ENCODE data around the gene ABCC5. TPM values are rescaled to one million over a fixed set of nuclear protein-coding genes. Genes with fewer than 3 reads are reported as not detected.
"Not testable (repeated sequence)": the region's sequence is repeated elsewhere in the genome, so short reads cannot be mapped to it uniquely, and the experiment has no call there.

The ABCC5 gene
- total RNA-seq, 1 experiment from 2014 or later: 11.1 TPM

GRCh38 chr3:183879243-183879642 is 138.4 kb downstream of the ABCC5 start:
- in situ Hi-C loops (cut with HindIII; ENCODE audit: low pct_unique_long_range_greater_than_20kb, low sequenced_read_pairs): no loop called here
- DNase-seq (ENCODE audit: low read depth): no peak

- in situ Hi-C loops (cut with HindIII; ENCODE audit: low pct_unique_long_range_greater_than_20kb, low sequenced_read_pairs): no loop called here
- DNase-seq (ENCODE audit: low read depth): no peak
Measured at GRCh38 chr3:183878071-183878470, 139.6 kb downstream of the ABCC5 start.

- DNase-seq (ENCODE audit: low read depth); in situ Hi-C loops (cut with HindIII; ENCODE audit: low pct_unique_long_range_greater_than_20kb, low sequenced_read_pairs): not testable (repeated sequence)
Measured at GRCh38 chr3:183877227-183877626, 140.5 kb downstream of the ABCC5 start.

- DNase-seq (ENCODE audit: low read depth): no peak
- in situ Hi-C loops (cut with HindIII; ENCODE audit: low pct_unique_long_range_greater_than_20kb, low sequenced_read_pairs): no loop called here
Measured at GRCh38 chr3:183875411-183875810, 142.3 kb downstream of the ABCC5 start.

- in situ Hi-C loops (cut with HindIII; ENCODE audit: low pct_unique_long_range_greater_than_20kb, low sequenced_read_pairs): no loop called here
Measured at GRCh38 chr3:183873914-183874313, 143.8 kb downstream of the ABCC5 start.

GRCh38 chr3:183871541-183871940 is 146.1 kb downstream of the ABCC5 start:
- DNase-seq (ENCODE audit: low read depth): no peak
- in situ Hi-C loops (cut with HindIII; ENCODE audit: low pct_unique_long_range_greater_than_20kb, low sequenced_read_pairs): no loop called here

More at GRCh38 chr3:183873914-183874313, 143.8 kb downstream of the ABCC5 start:
- no peak for DNase-seq (ENCODE audit: low read depth)

DNA sequence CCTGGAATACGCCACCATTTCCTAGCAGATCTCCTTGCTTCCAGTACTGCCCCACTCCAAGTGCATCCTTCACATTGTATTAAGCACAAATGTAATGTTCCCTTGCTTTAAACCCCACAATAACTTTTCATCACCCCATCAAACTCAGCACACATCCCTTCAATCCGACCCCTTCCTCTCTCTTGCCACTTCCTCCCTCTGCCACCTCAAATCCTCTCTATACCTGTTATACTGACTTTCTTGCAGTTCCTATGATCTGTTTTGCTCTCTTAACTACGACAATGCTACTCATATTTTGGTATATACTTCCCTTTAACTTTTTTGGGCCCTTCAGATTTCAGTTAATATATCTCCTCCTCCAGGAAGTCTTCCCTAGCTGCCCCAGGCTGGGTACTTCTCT is 147.1 kb downstream of the ABCC5 start:
- in situ Hi-C loops (cut with HindIII; ENCODE audit: low pct_unique_long_range_greater_than_20kb, low sequenced_read_pairs): no loop called here
- DNase-seq (ENCODE audit: low read depth): no peak

Other genes with a start within 250 kb of the ABCC5 start
- 4.9 TPM in 1 of 2 replicates, not detected in the other for gene MAP6D1, start 192.3 kb downstream of the ABCC5 start, total RNA-seq (2014; rRNA removed; shearing (Covaris generic); ENCODE audit: low replicate concordance)
- 38.7 and 60.1 TPM in 2 replicates for gene PARL, start 133.0 kb downstream of the ABCC5 start, total RNA-seq (2014; rRNA removed; shearing (Covaris generic); ENCODE audit: low replicate concordance)
- not detected in 2 replicates for gene HTR3D, start 13.9 kb upstream of the ABCC5 start, total RNA-seq (2014; rRNA removed; shearing (Covaris generic); ENCODE audit: low replicate concordance)
- gene HTR3C, start 35.2 kb upstream of the ABCC5 start, total RNA-seq (2014; rRNA removed; shearing (Covaris generic); ENCODE audit: low replicate concordance): not detected in 2 replicates
- not detected in 2 replicates for gene HTR3E, start 79.2 kb upstream of the ABCC5 start, total RNA-seq (2014; rRNA removed; shearing (Covaris generic); ENCODE audit: low replicate concordance)
- 43.1 and 50.5 TPM in 2 replicates for gene EIF2B5, start 117.5 kb upstream of the ABCC5 start, total RNA-seq (2014; rRNA removed; shearing (Covaris generic); ENCODE audit: low replicate concordance)
- gene DVL3, start 137.5 kb upstream of the ABCC5 start, total RNA-seq (2014; rRNA removed; shearing (Covaris generic); ENCODE audit: low replicate concordance): 28.8 and 45.6 TPM in 2 replicates
- 712 and 818 TPM in 2 replicates for gene AP2M1, start 157.0 kb upstream of the ABCC5 start, total RNA-seq (2014; rRNA removed; shearing (Covaris generic); ENCODE audit: low replicate concordance)
- 52.1 and 65.6 TPM in 2 replicates for gene ABCF3, start 168.3 kb upstream of the ABCC5 start, total RNA-seq (2014; rRNA removed; shearing (Covaris generic); ENCODE audit: low replicate concordance)
- gene VWA5B2, start 211.7 kb upstream of the ABCC5 start, total RNA-seq (2014; rRNA removed; shearing (Covaris generic); ENCODE audit: low replicate concordance): 0.57 and 5.7 TPM in 2 replicates
- gene ALG3, start 231.1 kb upstream of the ABCC5 start, total RNA-seq (2014; rRNA removed; shearing (Covaris generic); ENCODE audit: low replicate concordance): 33.2 and 41.5 TPM in 2 replicates
- gene EEF1AKMT4, start 231.8 kb upstream of the ABCC5 start, total RNA-seq (2014; rRNA removed; shearing (Covaris generic); ENCODE audit: low replicate concordance): 17.4 and 19.1 TPM in 2 replicates
- not detected in 2 replicates for gene CAMK2N2, start 243.7 kb upstream of the ABCC5 start, total RNA-seq (2014; rRNA removed; shearing (Covaris generic); ENCODE audit: low replicate concordance)